Measurements from ENCODE around the gene TTC29. TPM values are rescaled to one million over a fixed set of nuclear protein-coding genes. Genes with fewer than 3 reads are reported as not detected.
A peak's percentile ranks its signal among the peaks of the same experiment; 100 is the strongest.

Gene TTC29
- total RNA-seq = not detected

GRCh38 chr4:146945556-146946374 is at the start of gene TTC29:
TTC29 (minus strand) TSS chr4:146945864; CDS start chr4:146939895, 5,969 bp downstream.
- peak; percentile 81 for DNase-seq
- no peaks in the 10 kb centered on the region for H3K9me3 Mint-ChIP-seq
- peaks cover 13% of the 10 kb centered on the region for H3K27me3 Mint-ChIP-seq (ENCODE audit: low read depth)
- ATAC-seq = peak; percentile 100
- H3K36me3 Mint-ChIP-seq (ENCODE audit: insufficient read depth) = no peaks in the 10 kb centered on the region
- H3K4me3 Mint-ChIP-seq = peak within 1 kb of the TSS; percentile 77
- peaks cover 27% of the 10 kb centered on the region for H3K4me1 Mint-ChIP-seq (ENCODE audit: low read depth)

- Mint-ChIP-seq H3K4me3 (no peak overlapping the region), H3K4me1 (ENCODE audit: low read depth) (no peaks in the 10 kb centered on the region), H3K36me3 (ENCODE audit: insufficient read depth) (no peaks in the 10 kb centered on the region), H3K9me3 (no peaks in the 10 kb centered on the region), H3K27me3 (ENCODE audit: low read depth) (no peaks in the 10 kb centered on the region)
- no peak for DNase-seq
- no peak for ATAC-seq
Measured at GRCh38 chr4:146981651-146982050, 36.0 kb upstream of the TTC29 start.

GRCh38 chr4:146978641-146979040 is 33.0 kb upstream of the TTC29 start:
- no peaks in the 10 kb centered on the region for H3K4me1 Mint-ChIP-seq (ENCODE audit: low read depth)

GRCh38 chr4:146976145-146976544 is 30.5 kb upstream of the TTC29 start:
- Mint-ChIP-seq H3K4me3 (no peak overlapping the region), H3K9me3 (no peaks in the 10 kb centered on the region), H3K27me3 (ENCODE audit: low read depth) (peaks cover 16% of the 10 kb centered on the region), H3K36me3 (ENCODE audit: insufficient read depth) (no peaks in the 10 kb centered on the region), H3K4me1 (ENCODE audit: low read depth) (no peaks in the 10 kb centered on the region)
- DNase-seq (no peak), ATAC-seq (no peak)

More at GRCh38 chr4:146978641-146979040, 33.0 kb upstream of the TTC29 start:
- DNase-seq = no peak
- H3K36me3 Mint-ChIP-seq (ENCODE audit: insufficient read depth) = no peaks in the 10 kb centered on the region
- H3K27me3 Mint-ChIP-seq (ENCODE audit: low read depth) = peaks cover 9% of the 10 kb centered on the region
- H3K9me3 Mint-ChIP-seq = no peaks in the 10 kb centered on the region
- no peak overlapping the region for H3K4me3 Mint-ChIP-seq
- ATAC-seq = no peak

GRCh38 chr4:146975527-146975926 is 29.9 kb upstream of the TTC29 start:
- no peak for ATAC-seq
- H3K27me3 Mint-ChIP-seq (ENCODE audit: low read depth) = peaks cover 16% of the 10 kb centered on the region
- no peaks in the 10 kb centered on the region for H3K4me1 Mint-ChIP-seq (ENCODE audit: low read depth)
- DNase-seq = no peak
- H3K36me3 Mint-ChIP-seq (ENCODE audit: insufficient read depth) = no peaks in the 10 kb centered on the region
- no peak overlapping the region for H3K4me3 Mint-ChIP-seq
- no peaks in the 10 kb centered on the region for H3K9me3 Mint-ChIP-seq

GRCh38 chr4:146975036-146975435 is 29.4 kb upstream of the TTC29 start:
- Mint-ChIP-seq H3K27me3 (ENCODE audit: low read depth) (peaks cover 16% of the 10 kb centered on the region), H3K9me3 (no peaks in the 10 kb centered on the region), H3K36me3 (ENCODE audit: insufficient read depth) (no peaks in the 10 kb centered on the region), H3K4me1 (ENCODE audit: low read depth) (no peaks in the 10 kb centered on the region), H3K4me3 (no peak overlapping the region)
- ATAC-seq = no peak
- DNase-seq = no peak

- H3K27me3 Mint-ChIP-seq (ENCODE audit: low read depth) = peaks cover 16% of the 10 kb centered on the region
- ATAC-seq = no peak
Measured at GRCh38 chr4:146972036-146972435, 26.4 kb upstream of the TTC29 start.

GRCh38 chr4:146969126-146969525 is 23.5 kb upstream of the TTC29 start:
- Mint-ChIP-seq H3K36me3 (ENCODE audit: insufficient read depth) (no peaks in the 10 kb centered on the region), H3K27me3 (ENCODE audit: low read depth) (peaks cover 7% of the 10 kb centered on the region), H3K9me3 (peaks cover 4% of the 10 kb centered on the region), H3K4me3 (no peak overlapping the region), H3K4me1 (ENCODE audit: low read depth) (no peaks in the 10 kb centered on the region)
- ATAC-seq = no peak
- no peak for DNase-seq

More at GRCh38 chr4:146972036-146972435, 26.4 kb upstream of the TTC29 start:
- Mint-ChIP-seq H3K9me3 (no peaks in the 10 kb centered on the region), H3K4me1 (ENCODE audit: low read depth) (no peaks in the 10 kb centered on the region), H3K36me3 (ENCODE audit: insufficient read depth) (no peaks in the 10 kb centered on the region), H3K4me3 (no peak overlapping the region)
- DNase-seq = no peak

GRCh38 chr4:146960634-146961033 is 15.0 kb upstream of the TTC29 start:
- Mint-ChIP-seq H3K4me1 (ENCODE audit: low read depth) (no peaks in the 10 kb centered on the region), H3K4me3 (no peak overlapping the region), H3K27me3 (ENCODE audit: low read depth) (peaks cover 5% of the 10 kb centered on the region), H3K9me3 (no peaks in the 10 kb centered on the region), H3K36me3 (ENCODE audit: insufficient read depth) (no peaks in the 10 kb centered on the region)
- no peak for DNase-seq
- no peak for ATAC-seq

- DNase-seq (no peak), ATAC-seq (no peak)
- peaks cover 8% of the 10 kb centered on the region for H3K27me3 Mint-ChIP-seq (ENCODE audit: low read depth)
- H3K4me1 Mint-ChIP-seq (ENCODE audit: low read depth) = no peaks in the 10 kb centered on the region
- H3K4me3 Mint-ChIP-seq = no peak overlapping the region
- no peaks in the 10 kb centered on the region for H3K36me3 Mint-ChIP-seq (ENCODE audit: insufficient read depth)
- H3K9me3 Mint-ChIP-seq = no peaks in the 10 kb centered on the region
Measured at GRCh38 chr4:146959692-146960091, 14.0 kb upstream of the TTC29 start.

- Mint-ChIP-seq H3K9me3 (no peaks in the 10 kb centered on the region), H3K27me3 (ENCODE audit: low read depth) (peaks cover 17% of the 10 kb centered on the region), H3K36me3 (ENCODE audit: insufficient read depth) (no peaks in the 10 kb centered on the region), H3K4me3 (no peak overlapping the region), H3K4me1 (ENCODE audit: low read depth) (no peaks in the 10 kb centered on the region)
- no peak for DNase-seq
- ATAC-seq = no peak
Measured at GRCh38 chr4:146957237-146957636, 11.6 kb upstream of the TTC29 start.

- Mint-ChIP-seq H3K36me3 (ENCODE audit: insufficient read depth) (no peaks in the 10 kb centered on the region), H3K9me3 (no peaks in the 10 kb centered on the region), H3K4me1 (ENCODE audit: low read depth) (no peaks in the 10 kb centered on the region), H3K4me3 (no peak overlapping the region), H3K27me3 (ENCODE audit: low read depth) (peaks cover 26% of the 10 kb centered on the region)
- DNase-seq = no peak
- no peak for ATAC-seq
Measured at GRCh38 chr4:146952896-146953295, 7.2 kb upstream of the TTC29 start.

- ATAC-seq (no peak), DNase-seq (no peak)
- Mint-ChIP-seq H3K9me3 (no peaks in the 10 kb centered on the region), H3K27me3 (ENCODE audit: low read depth) (peaks cover 29% of the 10 kb centered on the region), H3K4me3 (no peak overlapping the region), H3K4me1 (ENCODE audit: low read depth) (peaks cover 27% of the 10 kb centered on the region), H3K36me3 (ENCODE audit: insufficient read depth) (no peaks in the 10 kb centered on the region)
Measured at GRCh38 chr4:146949559-146949958, 3.9 kb upstream of the TTC29 start.

GRCh38 chr4:146943691-146944375 is 1.8 kb downstream of the TTC29 start:
- ATAC-seq = no peak
- no peaks in the 10 kb centered on the region for H3K9me3 Mint-ChIP-seq
- no peak overlapping the region for H3K4me3 Mint-ChIP-seq
- no peak for DNase-seq
- peaks cover 27% of the 10 kb centered on the region for H3K4me1 Mint-ChIP-seq (ENCODE audit: low read depth)
- no peaks in the 10 kb centered on the region for H3K36me3 Mint-ChIP-seq (ENCODE audit: insufficient read depth)
- H3K27me3 Mint-ChIP-seq (ENCODE audit: low read depth) = peaks cover 12% of the 10 kb centered on the region

- peaks cover 15% of the 10 kb centered on the region for H3K27me3 Mint-ChIP-seq (ENCODE audit: low read depth)
- DNase-seq (no peak), ATAC-seq (no peak)
- H3K4me1 Mint-ChIP-seq (ENCODE audit: low read depth) = no peaks in the 10 kb centered on the region
- H3K4me3 Mint-ChIP-seq = no peak overlapping the region
- H3K36me3 Mint-ChIP-seq (ENCODE audit: insufficient read depth) = no peaks in the 10 kb centered on the region
- H3K9me3 Mint-ChIP-seq = no peaks in the 10 kb centered on the region
Measured at GRCh38 chr4:146932116-146932515, 13.5 kb downstream of the TTC29 start.

Data from activated T-cell treated with anti-CD3 and anti-CD28 coated beads, Interleukin-2, amount 50 U/mL, for 4 hours (primary cell).